ENCODE data around the gene GRID1.

DNA sequence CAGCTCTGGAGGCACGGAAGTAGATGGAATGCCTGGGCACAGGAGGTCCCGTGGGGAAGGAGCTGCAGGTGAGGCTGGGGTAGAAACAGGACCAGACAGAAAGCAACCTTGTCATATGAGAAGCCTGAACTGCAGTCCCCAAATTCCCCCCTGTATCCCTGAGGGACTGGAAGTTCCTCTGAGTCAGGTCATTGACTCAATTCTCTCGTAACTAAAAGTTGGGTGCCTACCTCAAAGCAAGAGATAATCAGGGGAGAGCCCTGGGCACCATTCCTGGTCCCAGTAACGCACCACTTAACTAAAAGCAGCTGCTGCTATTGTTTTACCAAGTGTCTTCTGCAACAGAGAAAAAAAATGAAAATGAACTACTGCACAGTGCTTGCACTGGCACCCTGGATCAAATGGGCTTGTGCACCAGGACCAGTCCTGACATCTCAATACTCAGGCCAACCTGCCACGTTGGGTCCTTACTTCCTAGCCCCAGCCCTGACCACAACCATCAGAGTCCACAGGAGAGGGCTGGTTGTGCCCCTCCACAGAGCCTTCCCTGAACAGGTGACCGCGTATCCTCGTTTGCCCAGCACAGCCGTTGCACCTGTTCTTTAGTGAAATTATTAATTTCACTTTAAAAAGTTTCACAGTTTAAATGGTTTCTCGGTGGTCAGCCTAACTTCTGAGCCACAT is 79.3 kb downstream of the GRID1 start:
- no peak for TF ChIP-seq CTCF (IDR thresholded peaks at IDR 0.05; ENCODE audit: insufficient read depth, low read depth, low read length)
- TF ChIP-seq EZH2 (IDR thresholded peaks at IDR 0.05; ENCODE audit: insufficient read depth, low read length) = no peak
